Lower lobe of right lung (tissue), 2 donors: ENCODE results near the gene COL12A1. TPM values are rescaled to one million over a fixed set of nuclear protein-coding genes. Genes with fewer than 3 reads are reported as not detected.

ENCODE experiments used
- ATAC-seq, 2 donors: fragments of 200-7000 bp; cut with Tn5 transposase; one replicate each; pipeline ENCODE4 v1.9.1; 2020 to 2022; ENCODE audit warnings: mild to moderate bottlenecking in 2 of 2, moderate library complexity in 2 of 2
- DNase-seq: peaks from one replicate; pipeline ENCODE4 v3.0.0-alpha.2; 2020
- H3K27ac ChIP-seq: fragments of 200-600 bp; one replicate; pipeline ENCODE4 v1.8.0; 2022
- H3K27me3 ChIP-seq: fragments of 200-600 bp; one replicate; pipeline ENCODE4 v1.8.0; 2022; ENCODE audit warnings: low read depth
- H3K36me3 ChIP-seq: fragments of 200-600 bp; one replicate; pipeline ENCODE4 v1.8.0; 2022; ENCODE audit warnings: mild to moderate bottlenecking
- H3K4me1 ChIP-seq: fragments of 200-600 bp; one replicate; pipeline ENCODE4 v1.8.0; 2022
- H3K4me3 ChIP-seq: fragments of 200-600 bp; one replicate; pipeline ENCODE4 v1.8.0; 2022; ENCODE audit warnings: mild to moderate bottlenecking
- H3K9me3 ChIP-seq: fragments of 200-600 bp; one replicate; pipeline ENCODE4 v1.8.0; 2022
- intact Hi-C: fragments of 100-400 bp; cut with DNase I; formaldehyde crosslinking; loops from one replicate; pipeline ENCODE4 v1.11.0; 2022
- total RNA-seq: library from RNA; stranded (reverse); fragmentation: NEBNext Ultra II Directional; extraction: Animal tissue kit (Norgen Biotek cat#: 25700); gene quantifications from one replicate; pipeline ENCODE4 v1.2.1, GENCODE V29; 2021
- TF ChIP-seq, protein P1 (sequence below): fragments of 200-600 bp; IDR thresholded peaks from one replicate; pipeline ENCODE4 v1.8.0; 2022; ENCODE audit warnings: antibody characterized with exemption, mild to moderate bottlenecking
- donor health status: DM: no; HTN: yes; CAD: no; lungs with severe emphysema.

COL12A1 gene
- total RNA-seq, 1 donor from 2014 or later, result 36.6 TPM

DNA sequence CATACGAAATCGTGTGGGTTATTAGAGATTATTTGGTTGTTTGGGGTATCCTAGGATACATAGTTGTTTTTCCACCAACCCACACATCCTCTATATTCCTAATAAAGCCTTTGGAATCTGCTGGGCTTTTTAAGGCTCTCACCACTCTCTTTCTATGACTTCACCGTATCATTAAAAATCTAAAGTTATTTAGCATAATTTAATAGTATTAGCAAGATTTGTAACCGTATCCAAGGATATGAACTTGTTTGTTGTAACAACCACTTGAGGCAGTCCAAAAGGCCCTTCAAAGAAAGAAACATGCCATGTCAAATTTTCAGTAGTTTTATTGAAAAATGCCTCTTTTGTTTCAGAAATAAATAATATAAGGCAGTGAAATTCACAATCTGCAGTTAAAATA, 121.8 kb downstream of the COL12A1 start:
- Histone ChIP-seq H3K4me1 (no peaks in the 10 kb centered on the region), H3K4me3 (no peak overlapping the region), H3K27ac (no peak overlapping the region), H3K27me3 (no peaks in the 10 kb centered on the region), H3K36me3 (no peaks in the 10 kb centered on the region), H3K9me3 (no peaks in the 10 kb centered on the region)
- ATAC-seq, result no peak
- DNase-seq, result no peak
- intact Hi-C loops, result no loop called here
- TF ChIP-seq, protein P1, sequence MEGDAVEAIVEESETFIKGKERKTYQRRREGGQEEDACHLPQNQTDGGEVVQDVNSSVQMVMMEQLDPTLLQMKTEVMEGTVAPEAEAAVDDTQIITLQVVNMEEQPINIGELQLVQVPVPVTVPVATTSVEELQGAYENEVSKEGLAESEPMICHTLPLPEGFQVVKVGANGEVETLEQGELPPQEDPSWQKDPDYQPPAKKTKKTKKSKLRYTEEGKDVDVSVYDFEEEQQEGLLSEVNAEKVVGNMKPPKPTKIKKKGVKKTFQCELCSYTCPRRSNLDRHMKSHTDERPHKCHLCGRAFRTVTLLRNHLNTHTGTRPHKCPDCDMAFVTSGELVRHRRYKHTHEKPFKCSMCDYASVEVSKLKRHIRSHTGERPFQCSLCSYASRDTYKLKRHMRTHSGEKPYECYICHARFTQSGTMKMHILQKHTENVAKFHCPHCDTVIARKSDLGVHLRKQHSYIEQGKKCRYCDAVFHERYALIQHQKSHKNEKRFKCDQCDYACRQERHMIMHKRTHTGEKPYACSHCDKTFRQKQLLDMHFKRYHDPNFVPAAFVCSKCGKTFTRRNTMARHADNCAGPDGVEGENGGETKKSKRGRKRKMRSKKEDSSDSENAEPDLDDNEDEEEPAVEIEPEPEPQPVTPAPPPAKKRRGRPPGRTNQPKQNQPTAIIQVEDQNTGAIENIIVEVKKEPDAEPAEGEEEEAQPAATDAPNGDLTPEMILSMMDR, result no peak

DNA sequence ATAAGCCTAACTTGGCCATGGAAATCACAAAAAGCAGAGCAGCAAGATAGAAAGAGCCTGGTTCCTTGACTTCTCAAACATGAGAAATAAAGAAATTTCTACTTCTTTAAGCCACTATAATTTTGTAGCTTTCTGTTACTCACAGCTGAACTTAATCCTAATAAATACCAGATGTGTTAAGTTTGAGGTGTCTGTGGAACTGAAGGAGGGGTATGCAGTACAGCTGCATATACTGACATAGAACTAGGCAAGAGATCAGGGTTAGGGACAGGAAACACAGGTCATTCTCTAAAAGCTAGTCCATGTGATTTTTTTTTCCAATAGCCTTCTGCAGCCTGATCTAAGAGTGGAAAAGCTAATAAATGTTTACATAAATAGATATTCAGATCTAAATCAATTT, 123.9 kb downstream of the COL12A1 start:
- TF ChIP-seq, protein P1, result no peak
- H3K9me3 ChIP-seq, result no peaks in the 10 kb centered on the region
- no peak for DNase-seq
- intact Hi-C loops, result no loop called here
- no peaks in the 10 kb centered on the region for H3K36me3 ChIP-seq
- no peaks in the 10 kb centered on the region for H3K27me3 ChIP-seq
- no peaks in the 10 kb centered on the region for H3K4me1 ChIP-seq
- no peak for ATAC-seq
- H3K27ac ChIP-seq, result no peak overlapping the region
- H3K4me3 ChIP-seq, result no peak overlapping the region

DNA sequence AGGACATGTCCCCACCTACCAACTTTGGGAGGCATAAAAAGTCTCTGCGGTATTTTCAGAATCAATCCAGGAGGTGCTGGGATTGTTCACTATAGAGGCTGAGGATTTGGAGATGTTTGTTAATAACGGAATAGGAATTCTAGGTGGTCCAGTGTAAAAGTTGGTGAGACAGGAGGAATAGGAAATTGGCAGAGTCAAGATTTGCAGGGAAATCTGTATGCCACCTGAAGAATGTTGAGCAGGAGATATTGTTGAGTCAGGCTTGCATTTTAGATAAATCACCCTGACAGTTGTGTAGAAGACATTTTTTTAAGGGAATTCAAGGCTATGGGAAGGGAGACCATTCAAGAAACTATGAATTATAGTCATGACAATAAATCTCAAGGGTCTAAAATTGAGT, 124.8 kb downstream of the COL12A1 start:
- Histone ChIP-seq H3K27ac (no peak overlapping the region), H3K4me3 (no peak overlapping the region), H3K27me3 (no peaks in the 10 kb centered on the region), H3K36me3 (no peaks in the 10 kb centered on the region), H3K9me3 (no peaks in the 10 kb centered on the region), H3K4me1 (no peaks in the 10 kb centered on the region)
- no peak for ATAC-seq
- intact Hi-C loops, result no loop called here
- TF ChIP-seq, protein P1, result no peak
- no peak for DNase-seq

DNA sequence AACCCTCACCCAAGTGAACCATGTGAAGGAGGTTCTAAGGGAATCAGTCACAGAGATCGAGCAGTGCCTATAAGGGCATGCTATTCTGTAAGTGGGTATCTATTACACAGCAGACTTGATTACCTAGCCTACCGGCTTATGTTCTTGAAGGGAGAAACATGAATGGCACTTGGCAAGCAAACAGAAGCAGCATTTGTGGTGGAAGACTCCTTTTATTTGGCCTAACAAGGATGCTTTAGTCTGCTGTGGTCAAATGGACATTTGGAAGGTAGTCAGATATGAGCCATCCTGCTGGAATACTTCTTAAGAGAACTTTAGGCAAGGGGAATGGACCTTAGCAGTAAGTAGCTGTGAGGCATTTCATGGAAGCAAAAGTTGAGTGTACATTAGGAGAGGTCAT, 126.3 kb downstream of the COL12A1 start:
- Histone ChIP-seq H3K9me3 (no peaks in the 10 kb centered on the region), H3K27me3 (no peaks in the 10 kb centered on the region), H3K4me3 (no peak overlapping the region), H3K4me1 (no peaks in the 10 kb centered on the region), H3K27ac (no peak overlapping the region), H3K36me3 (no peaks in the 10 kb centered on the region)
- DNase-seq (no peak), ATAC-seq (no peak)
- TF ChIP-seq, protein P1, result no peak
- intact Hi-C loops, result no loop called here

DNA sequence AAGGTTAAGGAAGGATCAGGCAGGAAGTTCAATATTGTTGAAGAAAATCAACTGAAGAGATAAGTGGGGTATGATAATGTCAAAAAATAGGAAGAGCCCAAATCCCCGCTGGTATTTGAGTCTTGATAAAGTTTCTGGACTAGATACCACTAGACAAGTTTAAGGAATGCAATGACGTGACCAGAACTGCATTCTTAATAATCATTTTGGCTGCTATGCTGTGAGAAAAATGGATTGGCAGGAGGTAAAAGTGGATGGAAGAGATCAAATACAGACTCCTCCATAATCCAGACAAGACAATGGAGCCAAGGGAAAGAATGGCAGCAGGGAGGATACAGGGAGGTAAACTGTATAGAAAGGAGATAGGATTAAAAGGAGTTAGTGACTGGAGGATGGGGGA, 128.2 kb downstream of the COL12A1 start:
- Histone ChIP-seq H3K4me1 (no peaks in the 10 kb centered on the region), H3K9me3 (no peaks in the 10 kb centered on the region), H3K4me3 (no peak overlapping the region), H3K27me3 (no peaks in the 10 kb centered on the region), H3K36me3 (no peaks in the 10 kb centered on the region), H3K27ac (no peak overlapping the region)
- intact Hi-C loops, result no loop called here
- TF ChIP-seq, protein P1, result no peak
- DNase-seq (no peak), ATAC-seq (no peak)

DNA sequence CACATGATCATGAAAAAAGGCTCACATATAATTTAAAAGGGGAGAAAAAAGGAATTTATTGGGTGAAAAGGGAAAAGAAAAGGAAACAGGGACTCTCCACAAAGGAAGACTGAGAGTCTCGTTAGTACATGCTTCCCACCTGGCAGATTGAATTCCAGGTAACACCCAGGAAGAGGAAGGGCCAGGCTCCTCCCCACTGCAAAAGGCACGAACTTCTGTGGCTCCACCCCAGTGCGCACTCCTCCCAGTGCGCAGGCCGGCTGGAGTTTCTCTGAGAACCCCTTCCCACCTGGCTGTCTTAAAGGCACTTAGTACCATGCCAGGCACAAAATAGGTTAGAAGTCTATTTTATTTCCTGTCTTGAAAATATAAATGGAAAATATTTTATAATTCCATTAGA, 129.8 kb downstream of the COL12A1 start:
- DNase-seq (no peak), ATAC-seq (no peak)

More for the DNA sequence above, 129.8 kb downstream of the COL12A1 start:
- Histone ChIP-seq H3K9me3 (no peaks in the 10 kb centered on the region), H3K27me3 (no peaks in the 10 kb centered on the region), H3K4me3 (no peak overlapping the region), H3K36me3 (no peaks in the 10 kb centered on the region), H3K4me1 (no peaks in the 10 kb centered on the region), H3K27ac (no peak overlapping the region)
- TF ChIP-seq, protein P1, result no peak
- intact Hi-C loops, result no loop called here
